Measurements from ENCODE around the gene MMP23B.

The MMP23B gene

GRCh38 chr1:1622010-1622787 is 9.8 kb upstream of the MMP23B start:
- DNase-seq (ENCODE audit: low spot score) = no peak
- TF ChIP-seq, protein P1, sequence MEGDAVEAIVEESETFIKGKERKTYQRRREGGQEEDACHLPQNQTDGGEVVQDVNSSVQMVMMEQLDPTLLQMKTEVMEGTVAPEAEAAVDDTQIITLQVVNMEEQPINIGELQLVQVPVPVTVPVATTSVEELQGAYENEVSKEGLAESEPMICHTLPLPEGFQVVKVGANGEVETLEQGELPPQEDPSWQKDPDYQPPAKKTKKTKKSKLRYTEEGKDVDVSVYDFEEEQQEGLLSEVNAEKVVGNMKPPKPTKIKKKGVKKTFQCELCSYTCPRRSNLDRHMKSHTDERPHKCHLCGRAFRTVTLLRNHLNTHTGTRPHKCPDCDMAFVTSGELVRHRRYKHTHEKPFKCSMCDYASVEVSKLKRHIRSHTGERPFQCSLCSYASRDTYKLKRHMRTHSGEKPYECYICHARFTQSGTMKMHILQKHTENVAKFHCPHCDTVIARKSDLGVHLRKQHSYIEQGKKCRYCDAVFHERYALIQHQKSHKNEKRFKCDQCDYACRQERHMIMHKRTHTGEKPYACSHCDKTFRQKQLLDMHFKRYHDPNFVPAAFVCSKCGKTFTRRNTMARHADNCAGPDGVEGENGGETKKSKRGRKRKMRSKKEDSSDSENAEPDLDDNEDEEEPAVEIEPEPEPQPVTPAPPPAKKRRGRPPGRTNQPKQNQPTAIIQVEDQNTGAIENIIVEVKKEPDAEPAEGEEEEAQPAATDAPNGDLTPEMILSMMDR (IDR thresholded peaks at IDR 0.05; ENCODE audit: extremely low read depth, missing control alignments) = no peak

DNA sequence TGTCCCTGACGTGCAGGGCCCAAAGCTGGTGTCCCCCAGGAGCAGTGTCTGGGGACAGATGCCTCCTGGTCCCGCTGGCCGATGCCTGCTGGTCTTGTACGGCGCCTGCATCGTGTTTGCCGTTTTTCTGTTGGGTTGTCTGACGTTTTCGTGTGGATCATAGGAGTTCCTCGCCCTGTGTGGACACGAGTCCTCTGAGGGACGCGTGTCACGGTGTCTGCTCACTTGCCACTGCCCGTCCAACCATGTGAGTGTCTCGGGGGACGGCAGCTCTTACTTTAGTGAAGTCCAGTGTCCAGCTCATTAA is 9.2 kb upstream of the MMP23B start:
- DNase-seq (ENCODE audit: low spot score) = no peak
- TF ChIP-seq, protein P1 (IDR thresholded peaks at IDR 0.05; ENCODE audit: extremely low read depth, missing control alignments) = no peak

GRCh38 chr1:1623181-1623630 is 8.8 kb upstream of the MMP23B start:
- TF ChIP-seq, protein P1 (IDR thresholded peaks at IDR 0.05; ENCODE audit: extremely low read depth, missing control alignments) = no peak
- no peak for DNase-seq (ENCODE audit: low spot score)

GRCh38 chr1:1623631-1624442 is 8.1 kb upstream of the MMP23B start:
- DNase-seq (ENCODE audit: low spot score) = no peak
- TF ChIP-seq, protein P1 (IDR thresholded peaks at IDR 0.05; ENCODE audit: extremely low read depth, missing control alignments) = no peak

GRCh38 chr1:1624443-1625403 is 7.2 kb upstream of the MMP23B start:
- no peak for DNase-seq (ENCODE audit: low spot score)
- TF ChIP-seq, protein P1 (IDR thresholded peaks at IDR 0.05; ENCODE audit: extremely low read depth, missing control alignments) = no peak

- TF ChIP-seq, protein P1 (IDR thresholded peaks at IDR 0.05; ENCODE audit: extremely low read depth, missing control alignments) = no peak
- DNase-seq (ENCODE audit: low spot score) = no peak
Observed at GRCh38 chr1:1625404-1625775, 6.6 kb upstream of the MMP23B start.

Measured in GM20000 (cell line).